ENCODE data around the gene TTC13. TPM values are rescaled to one million over a fixed set of nuclear protein-coding genes. Genes with fewer than 3 reads are reported as not detected.

TTC13 gene
- total RNA-seq, 2 donors from 2014 or later = 28.0 to 47.0 TPM

DNA sequence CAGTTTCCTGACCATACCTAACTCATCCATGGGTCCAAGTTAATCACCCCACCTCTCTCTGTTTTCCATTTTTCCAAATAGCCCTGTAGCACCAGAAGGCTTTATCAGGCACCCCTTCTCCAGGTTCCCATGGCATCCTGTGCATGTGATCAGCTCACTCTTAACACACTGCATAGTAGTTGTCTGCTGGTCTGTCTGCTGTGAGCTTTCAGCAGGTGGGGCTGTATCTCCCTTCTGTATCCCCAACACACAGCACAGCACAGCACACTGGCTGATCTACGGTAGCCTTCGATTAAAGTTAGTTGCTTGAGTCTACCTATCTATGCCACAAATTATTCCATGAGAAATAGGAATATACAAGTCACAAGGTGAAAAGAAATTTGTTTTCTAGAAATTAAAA is 56.0 kb downstream of the TTC13 start:
- no peak overlapping the region for H3K27ac ChIP-seq
- H3K9me3 ChIP-seq = no peaks in the 10 kb centered on the region
- DNase-seq = no peak
- intact Hi-C loops (cut with DNase I) = no loop called here
- no peaks in the 10 kb centered on the region for H3K27me3 ChIP-seq
- no peaks in the 10 kb centered on the region for H3K4me1 ChIP-seq
- H3K4me3 ChIP-seq = no peak overlapping the region
- H3K9ac ChIP-seq (ENCODE audit: low read depth in 2 of 2, low read length in 2 of 2) = no peak overlapping the region
- H3K36me3 ChIP-seq = peaks cover 6% of the 10 kb centered on the region
- TF ChIP-seq, protein P1, sequence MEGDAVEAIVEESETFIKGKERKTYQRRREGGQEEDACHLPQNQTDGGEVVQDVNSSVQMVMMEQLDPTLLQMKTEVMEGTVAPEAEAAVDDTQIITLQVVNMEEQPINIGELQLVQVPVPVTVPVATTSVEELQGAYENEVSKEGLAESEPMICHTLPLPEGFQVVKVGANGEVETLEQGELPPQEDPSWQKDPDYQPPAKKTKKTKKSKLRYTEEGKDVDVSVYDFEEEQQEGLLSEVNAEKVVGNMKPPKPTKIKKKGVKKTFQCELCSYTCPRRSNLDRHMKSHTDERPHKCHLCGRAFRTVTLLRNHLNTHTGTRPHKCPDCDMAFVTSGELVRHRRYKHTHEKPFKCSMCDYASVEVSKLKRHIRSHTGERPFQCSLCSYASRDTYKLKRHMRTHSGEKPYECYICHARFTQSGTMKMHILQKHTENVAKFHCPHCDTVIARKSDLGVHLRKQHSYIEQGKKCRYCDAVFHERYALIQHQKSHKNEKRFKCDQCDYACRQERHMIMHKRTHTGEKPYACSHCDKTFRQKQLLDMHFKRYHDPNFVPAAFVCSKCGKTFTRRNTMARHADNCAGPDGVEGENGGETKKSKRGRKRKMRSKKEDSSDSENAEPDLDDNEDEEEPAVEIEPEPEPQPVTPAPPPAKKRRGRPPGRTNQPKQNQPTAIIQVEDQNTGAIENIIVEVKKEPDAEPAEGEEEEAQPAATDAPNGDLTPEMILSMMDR (IDR thresholded peaks at IDR 0.05) = no peak

- Histone ChIP-seq H3K4me3 (no peak overlapping the region), H3K9ac (ENCODE audit: low read depth in 2 of 2, low read length in 2 of 2) (no peak overlapping the region), H3K9me3 (no peaks in the 10 kb centered on the region), H3K27ac (peak overlapping the region; percentile 5), H3K27me3 (no peaks in the 10 kb centered on the region), H3K36me3 (peaks cover 5% of the 10 kb centered on the region), H3K4me1 (no peaks in the 10 kb centered on the region)
- DNase-seq = peak; percentile 51
- intact Hi-C loops (cut with DNase I) = loop anchor here (5.0 kb wide), 4 partner anchors 58 to 288 kb away; partner anchors contain the start of genes ARV1 and TTC13
- TF ChIP-seq, protein P1 (IDR thresholded peaks at IDR 0.05) = no peak
These were observed 59.5 kb downstream of the TTC13 start for GRCh38 chr1:230919207-230919606.

GRCh38 chr1:230917284-230918135 is 61.2 kb downstream of the TTC13 start:
- TF ChIP-seq, protein P1 (IDR thresholded peaks at IDR 0.05) = peak; percentile 69
- no peaks in the 10 kb centered on the region for H3K4me1 ChIP-seq
- no peaks in the 10 kb centered on the region for H3K9me3 ChIP-seq
- no peaks in the 10 kb centered on the region for H3K27me3 ChIP-seq
- H3K4me3 ChIP-seq = no peak overlapping the region
- DNase-seq = peak; percentile 90
- H3K27ac ChIP-seq = no peak overlapping the region
- no peak overlapping the region for H3K9ac ChIP-seq (ENCODE audit: low read depth in 2 of 2, low read length in 2 of 2)
- intact Hi-C loops (cut with DNase I) = loop anchor here (5.0 kb wide), 4 partner anchors 60 to 290 kb away; partner anchors contain the start of genes ARV1 and TTC13
- H3K36me3 ChIP-seq = no peaks in the 10 kb centered on the region

DNA sequence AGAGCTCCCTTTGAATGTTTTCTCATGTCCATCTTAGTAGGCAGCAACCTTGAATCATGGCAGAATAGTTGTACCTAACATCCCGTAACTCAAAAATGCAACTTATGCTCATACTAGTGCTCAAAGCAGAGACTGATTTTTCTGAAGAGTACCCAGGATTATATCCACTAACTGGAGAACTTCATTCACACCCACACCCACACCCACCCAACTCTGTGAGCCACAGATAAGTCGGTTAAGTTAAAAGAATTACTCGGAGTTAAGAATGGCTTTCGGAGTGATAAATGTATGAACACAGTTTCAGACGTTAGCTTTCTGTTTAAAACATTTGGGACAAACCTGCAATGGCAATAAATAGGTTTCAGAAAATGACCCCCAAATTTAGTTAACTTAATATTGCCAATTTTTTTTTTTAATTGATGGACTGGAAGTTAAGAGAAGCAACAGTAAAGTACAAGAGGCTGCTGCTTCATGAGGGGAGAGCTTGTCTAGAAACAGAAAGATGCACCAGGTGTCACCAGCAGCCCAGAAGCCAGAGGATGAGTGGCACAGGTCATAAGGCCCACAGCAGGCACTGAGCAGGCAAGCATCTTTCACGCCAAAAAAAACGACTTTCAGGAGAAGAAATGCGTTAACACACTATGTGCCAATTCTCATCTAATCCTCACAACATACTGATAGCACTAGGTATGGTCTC is 61.9 kb downstream of the TTC13 start:
- TF ChIP-seq, protein P1 (IDR thresholded peaks at IDR 0.05) = no peak
- H3K27ac ChIP-seq = no peak overlapping the region
- H3K4me3 ChIP-seq = no peak overlapping the region
- DNase-seq = no peak
- peaks cover 4% of the 10 kb centered on the region for H3K36me3 ChIP-seq
- no peaks in the 10 kb centered on the region for H3K9me3 ChIP-seq
- no peaks in the 10 kb centered on the region for H3K27me3 ChIP-seq
- no peaks in the 10 kb centered on the region for H3K4me1 ChIP-seq
- intact Hi-C loops (cut with DNase I) = loop anchor here (5.0 kb wide), 4 partner anchors 61 to 291 kb away; partner anchors contain the start of genes ARV1 and TTC13
- H3K9ac ChIP-seq (ENCODE audit: low read depth in 2 of 2, low read length in 2 of 2) = no peak overlapping the region

DNA sequence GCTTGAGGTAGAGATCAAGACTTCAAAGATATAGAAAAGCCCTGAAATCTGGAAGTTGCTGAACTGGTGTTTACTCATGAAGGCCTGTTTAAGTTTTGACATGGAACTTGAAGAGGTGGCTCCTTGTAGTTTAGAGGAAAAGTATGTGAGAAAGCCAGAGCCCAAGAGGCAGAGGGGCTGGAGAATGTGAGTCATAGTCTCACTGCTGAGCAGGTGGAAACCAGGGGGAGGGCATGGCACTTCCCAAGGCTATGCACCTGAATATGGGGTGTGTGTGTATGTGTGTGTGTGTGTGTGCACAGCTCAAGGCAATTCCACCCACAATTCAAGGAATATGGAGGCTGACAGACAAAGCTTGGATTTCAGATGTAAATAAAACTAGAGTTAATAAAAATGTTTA is 63.6 kb downstream of the TTC13 start:
- H3K36me3 ChIP-seq = peaks cover 12% of the 10 kb centered on the region
- intact Hi-C loops (cut with DNase I) = loop anchor here (5.0 kb wide), 4 partner anchors 62 to 292 kb away; partner anchors contain the start of genes ARV1 and TTC13
- H3K27me3 ChIP-seq = no peaks in the 10 kb centered on the region
- H3K9me3 ChIP-seq = no peaks in the 10 kb centered on the region
- H3K27ac ChIP-seq = no peak overlapping the region
- H3K9ac ChIP-seq (ENCODE audit: low read depth in 2 of 2, low read length in 2 of 2) = no peak overlapping the region
- H3K4me3 ChIP-seq = no peak overlapping the region
- no peaks in the 10 kb centered on the region for H3K4me1 ChIP-seq
- no peak for DNase-seq
- TF ChIP-seq, protein P1 (IDR thresholded peaks at IDR 0.05) = no peak

Data from colonic mucosa (tissue), 4 donors.